GM12873 (cell line): ENCODE data around the gene IL31RA.

ENCODE experiments used
- TF ChIP-seq, protein P1 (sequence below): IDR thresholded peaks from 2 replicates; pipeline ENCODE4 v1.5.1; 2012; ENCODE audit warnings: low read depth, mild to moderate bottlenecking, moderate library complexity, low read length, control low read depth; ENCODE audit not compliant: insufficient read depth; ENCODE audit errors: missing control alignments

Gene IL31RA

DNA sequence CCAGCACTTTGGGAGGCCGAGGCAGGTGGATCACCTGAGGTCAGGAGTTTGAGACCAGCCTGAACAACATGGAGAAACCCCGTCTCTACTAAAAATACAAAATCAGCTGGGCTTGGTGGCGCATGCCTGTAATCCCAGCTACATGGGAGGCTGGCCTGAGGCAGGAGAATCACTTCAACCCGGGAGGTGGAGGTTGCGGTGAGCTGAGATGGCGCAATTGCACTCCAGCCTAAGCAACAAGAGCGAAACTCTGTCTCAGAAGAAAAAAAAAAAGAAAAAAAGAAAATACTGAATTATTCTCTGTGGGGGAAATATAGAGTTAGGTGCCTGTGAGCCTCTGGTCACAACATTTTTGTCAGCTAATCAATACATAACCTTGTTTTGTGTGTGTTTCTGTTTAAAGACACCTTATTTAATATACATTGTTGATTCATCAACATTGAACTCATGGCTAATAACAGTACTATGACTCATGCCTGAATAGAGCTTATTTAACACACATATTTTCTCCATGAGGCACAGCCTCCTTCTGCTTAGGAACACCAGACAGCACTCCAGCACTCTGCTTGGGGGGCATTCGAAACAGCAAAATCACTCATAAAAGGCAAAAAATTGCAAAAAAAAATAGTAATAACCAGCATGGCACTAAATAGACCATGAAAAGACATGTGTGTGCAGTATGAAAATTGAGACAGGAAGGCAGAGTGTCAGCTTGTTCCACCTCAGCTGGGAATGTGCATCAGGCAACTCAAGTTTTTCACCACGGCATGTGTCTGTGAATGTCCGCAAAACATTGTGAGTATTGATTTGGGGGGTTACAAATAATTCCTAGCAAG lies at the start of gene IL31RA:
TSS of gene IL31RA (plus strand) at position 519 of the 836 bp plus-strand sequence. CDS start at position 733, 214 bp downstream.
- TF ChIP-seq, protein P1, sequence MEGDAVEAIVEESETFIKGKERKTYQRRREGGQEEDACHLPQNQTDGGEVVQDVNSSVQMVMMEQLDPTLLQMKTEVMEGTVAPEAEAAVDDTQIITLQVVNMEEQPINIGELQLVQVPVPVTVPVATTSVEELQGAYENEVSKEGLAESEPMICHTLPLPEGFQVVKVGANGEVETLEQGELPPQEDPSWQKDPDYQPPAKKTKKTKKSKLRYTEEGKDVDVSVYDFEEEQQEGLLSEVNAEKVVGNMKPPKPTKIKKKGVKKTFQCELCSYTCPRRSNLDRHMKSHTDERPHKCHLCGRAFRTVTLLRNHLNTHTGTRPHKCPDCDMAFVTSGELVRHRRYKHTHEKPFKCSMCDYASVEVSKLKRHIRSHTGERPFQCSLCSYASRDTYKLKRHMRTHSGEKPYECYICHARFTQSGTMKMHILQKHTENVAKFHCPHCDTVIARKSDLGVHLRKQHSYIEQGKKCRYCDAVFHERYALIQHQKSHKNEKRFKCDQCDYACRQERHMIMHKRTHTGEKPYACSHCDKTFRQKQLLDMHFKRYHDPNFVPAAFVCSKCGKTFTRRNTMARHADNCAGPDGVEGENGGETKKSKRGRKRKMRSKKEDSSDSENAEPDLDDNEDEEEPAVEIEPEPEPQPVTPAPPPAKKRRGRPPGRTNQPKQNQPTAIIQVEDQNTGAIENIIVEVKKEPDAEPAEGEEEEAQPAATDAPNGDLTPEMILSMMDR: no peak

DNA sequence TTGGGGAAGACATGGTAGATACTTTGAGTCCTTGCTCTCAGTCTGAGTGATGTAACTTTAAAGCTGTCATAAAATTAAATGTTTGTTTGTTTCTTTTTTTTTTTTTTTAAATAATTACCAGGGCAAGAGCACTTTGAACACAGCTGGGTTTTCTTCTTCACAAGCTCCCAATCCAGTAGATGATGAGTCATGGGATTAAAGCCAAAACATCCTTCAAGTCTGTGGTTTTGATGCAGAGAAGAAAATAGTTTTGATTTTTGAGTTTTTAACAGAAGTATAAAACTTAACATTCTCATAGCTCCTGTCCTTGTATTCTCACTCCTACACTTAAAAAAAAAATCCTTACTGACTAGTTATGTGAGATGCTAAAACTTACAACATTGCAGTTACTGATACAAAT lies 34.8 kb upstream of the IL31RA start:
- TF ChIP-seq, protein P1: no peak

DNA sequence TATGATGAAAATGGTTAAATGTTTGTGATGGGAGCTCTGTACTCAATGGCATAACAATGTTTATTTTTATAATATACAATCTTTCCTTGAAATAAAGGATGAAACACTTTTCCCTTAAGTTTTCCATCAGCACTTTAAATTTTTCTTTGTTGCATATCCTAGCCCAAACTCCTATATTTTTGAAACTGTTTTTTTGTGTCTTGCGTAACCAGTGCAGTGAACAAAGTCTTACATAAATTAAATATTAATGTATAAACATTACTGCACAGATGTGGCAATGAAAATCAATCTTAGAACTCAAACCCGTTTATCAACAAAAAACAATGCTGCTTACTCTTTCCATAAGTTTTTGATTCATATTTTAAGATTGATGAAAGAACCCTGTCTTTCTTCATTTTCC lies 34.1 kb upstream of the IL31RA start:
- TF ChIP-seq, protein P1: no peak

DNA sequence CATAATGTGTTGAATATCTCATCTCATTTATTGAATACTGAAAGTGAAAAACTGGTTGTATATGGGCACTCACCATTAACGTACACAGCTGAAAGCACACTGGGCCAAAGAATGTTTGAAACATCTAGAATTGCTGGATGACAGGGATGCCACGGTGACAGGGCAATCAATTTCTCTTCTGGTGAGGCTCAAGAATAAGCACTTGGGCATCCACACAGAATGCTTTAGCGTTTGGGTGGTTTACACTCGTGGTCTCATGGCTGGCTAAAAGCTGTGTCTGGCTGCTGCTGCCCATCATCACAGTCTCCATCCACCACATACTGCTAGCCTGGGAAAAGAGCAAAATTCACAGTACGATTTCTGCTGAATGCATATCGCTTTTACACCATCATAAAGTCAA lies 30.7 kb upstream of the IL31RA start:
- TF ChIP-seq, protein P1: no peak

DNA sequence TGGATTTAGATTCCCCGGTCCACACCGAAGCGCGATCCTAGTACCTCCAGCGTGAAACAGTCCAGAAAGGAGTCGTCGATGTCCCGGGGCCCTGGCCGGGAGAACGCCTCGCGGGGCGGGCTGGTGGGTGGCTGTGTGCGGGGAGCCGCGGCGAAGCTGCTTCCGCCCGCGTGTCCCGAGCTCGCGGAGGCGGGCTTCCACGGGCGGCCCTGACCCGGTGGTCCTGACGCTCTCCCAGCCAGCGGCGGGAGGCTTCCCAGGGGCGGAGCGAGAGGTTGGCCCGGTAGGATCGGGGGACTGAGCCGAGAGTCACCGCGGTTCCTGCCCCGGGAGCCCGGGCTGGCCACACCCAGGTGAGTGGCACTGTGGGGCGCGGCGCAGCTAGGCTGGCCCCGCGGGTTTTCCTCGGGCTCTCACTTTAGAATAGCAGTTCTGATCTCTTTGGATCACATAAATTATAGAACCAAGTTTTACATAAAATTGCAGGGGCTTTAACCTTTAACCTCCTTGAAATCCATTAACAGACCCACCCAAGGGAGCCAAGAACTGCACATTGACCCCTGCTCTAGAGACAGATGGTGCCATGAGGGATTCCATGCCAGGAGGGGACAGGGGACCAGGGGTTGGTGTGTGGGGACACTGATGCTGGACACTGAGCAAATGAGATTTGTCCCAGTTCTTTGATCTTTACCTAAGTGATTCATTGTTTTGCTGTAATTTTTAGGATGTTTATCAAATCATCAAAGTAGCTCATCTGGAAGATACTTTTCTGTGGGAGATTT lies 29.2 kb upstream of the IL31RA start:
- TF ChIP-seq, protein P1: no peak

DNA sequence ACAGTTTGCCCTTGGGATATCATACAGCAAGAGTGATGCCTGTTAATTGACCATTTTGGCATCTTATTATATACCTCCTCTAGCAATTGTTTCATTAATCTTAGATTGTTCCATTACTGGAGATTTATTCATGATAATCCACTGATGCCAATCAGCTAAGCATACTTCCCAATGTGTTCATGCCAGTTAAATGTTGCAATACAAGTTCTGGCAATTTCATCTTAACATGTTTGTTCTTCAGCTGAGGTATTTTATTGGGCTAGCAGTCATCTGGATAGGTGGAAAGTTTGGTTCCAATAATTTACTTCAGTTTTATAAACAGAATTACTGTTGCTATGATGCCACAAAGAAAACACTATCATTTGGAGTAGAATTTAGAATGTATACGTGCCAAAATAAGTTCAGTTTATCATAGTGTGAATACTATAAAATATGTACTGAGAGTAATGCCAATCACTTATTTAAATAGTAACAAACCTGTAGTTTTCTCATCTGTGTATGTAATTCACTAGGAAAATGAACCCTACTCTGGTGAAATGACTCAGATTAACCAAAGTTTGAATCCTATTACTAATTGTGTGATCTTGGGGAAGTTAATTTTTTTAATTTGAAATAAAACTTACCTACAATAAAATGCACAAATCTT lies 27.9 kb upstream of the IL31RA start:
- TF ChIP-seq, protein P1: no peak

DNA sequence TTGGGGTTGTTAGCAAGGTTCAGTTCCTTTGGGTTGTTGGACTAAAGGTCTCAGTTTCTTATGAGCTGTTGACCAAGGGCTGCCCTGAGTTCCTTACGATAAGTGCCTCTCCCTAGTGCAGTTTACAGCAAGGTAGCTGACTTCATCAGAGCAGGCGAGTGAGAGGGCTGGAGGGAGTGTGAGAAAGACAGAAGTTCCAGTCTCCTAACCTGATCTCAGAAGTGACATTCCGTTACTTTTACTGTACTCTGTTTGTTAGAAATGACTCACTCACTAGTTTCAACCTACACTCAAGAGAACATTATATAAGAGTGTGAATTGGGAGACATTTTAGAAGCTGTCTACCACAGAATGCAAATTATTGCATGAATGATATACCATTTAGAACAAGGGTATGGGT lies 21.2 kb upstream of the IL31RA start:
- TF ChIP-seq, protein P1: no peak
